ENCODE data around the gene ISY1.

ISY1 gene

GRCh38 chr3:129131465-129132088, 29.3 kb downstream of the ISY1 start:
- DNase-seq (ENCODE audit: extremely low spot score) = no peak
- ChIA-PET POLR2A (no interaction called here), CTCF (interaction anchor here (1.2 kb wide), 1 partner anchor 32 kb away, joined by 3 read pairs; no protein-coding TSS in a partner anchor)
- TF ChIP-seq FOXM1 (IDR thresholded peaks at IDR 0.05; ENCODE audit: borderline replicate concordance) = no peak
- TF ChIP-seq FOXA1 (IDR thresholded peaks at IDR 0.05) = no peak
- TF ChIP-seq CTBP1 (IDR thresholded peaks at IDR 0.05; ENCODE audit: borderline replicate concordance) = no peak
- TF ChIP-seq ARNT (IDR thresholded peaks at IDR 0.05) = no peak
- TF ChIP-seq TARDBP (IDR thresholded peaks at IDR 0.05) = no peak
- TF ChIP-seq NFRKB (IDR thresholded peaks at IDR 0.05) = no peak
- no peak for TF ChIP-seq ZNF384 (IDR thresholded peaks at IDR 0.05)
- no peak for TF ChIP-seq LEF1 (IDR thresholded peaks at IDR 0.05; ENCODE audit: borderline replicate concordance)
- no peak for TF ChIP-seq BHLHE40 (IDR thresholded peaks at IDR 0.05; ENCODE audit: borderline replicate concordance)
- TF ChIP-seq SUZ12 (IDR thresholded peaks at IDR 0.05) = no peak
- no peak for TF ChIP-seq FOXK2 (IDR thresholded peaks at IDR 0.05)
- TF ChIP-seq HDGF (IDR thresholded peaks at IDR 0.05; ENCODE audit: borderline replicate concordance) = no peak
- TF ChIP-seq PKNOX1 (IDR thresholded peaks at IDR 0.05) = no peak
- TF ChIP-seq L3MBTL2 (conservative IDR thresholded peaks at IDR 0.05) = no peak
- no peak for TF ChIP-seq ELF4 (IDR thresholded peaks at IDR 0.05)
- TF ChIP-seq SP1 (IDR thresholded peaks at IDR 0.05) = no peak

- ChIA-PET CTCF (no interaction called here), POLR2A (no interaction called here)
- no peak for TF ChIP-seq L3MBTL2 (conservative IDR thresholded peaks at IDR 0.05)
- no peak for TF ChIP-seq TARDBP (IDR thresholded peaks at IDR 0.05)
- no peak for TF ChIP-seq CTBP1 (IDR thresholded peaks at IDR 0.05; ENCODE audit: borderline replicate concordance)
- TF ChIP-seq NFRKB (IDR thresholded peaks at IDR 0.05) = no peak
- no peak for TF ChIP-seq FOXM1 (IDR thresholded peaks at IDR 0.05; ENCODE audit: borderline replicate concordance)
- no peak for TF ChIP-seq SP1 (IDR thresholded peaks at IDR 0.05)
- no peak for TF ChIP-seq BHLHE40 (IDR thresholded peaks at IDR 0.05; ENCODE audit: borderline replicate concordance)
- TF ChIP-seq SUZ12 (IDR thresholded peaks at IDR 0.05) = no peak
- no peak for TF ChIP-seq ELF4 (IDR thresholded peaks at IDR 0.05)
- TF ChIP-seq ZNF384 (IDR thresholded peaks at IDR 0.05) = no peak
- TF ChIP-seq ARNT (IDR thresholded peaks at IDR 0.05) = no peak
- no peak for TF ChIP-seq FOXK2 (IDR thresholded peaks at IDR 0.05)
- no peak for TF ChIP-seq PKNOX1 (IDR thresholded peaks at IDR 0.05)
- TF ChIP-seq LEF1 (IDR thresholded peaks at IDR 0.05; ENCODE audit: borderline replicate concordance) = no peak
- TF ChIP-seq FOXA1 (IDR thresholded peaks at IDR 0.05) = no peak
- TF ChIP-seq HDGF (IDR thresholded peaks at IDR 0.05; ENCODE audit: borderline replicate concordance) = no peak
- no peak for DNase-seq (ENCODE audit: extremely low spot score)
Observed at GRCh38 chr3:129130291-129130813, 30.5 kb downstream of the ISY1 start.

- ChIA-PET POLR2A (no interaction called here), CTCF (no interaction called here)
Observed at GRCh38 chr3:129128357-129129155, 32.3 kb downstream of the ISY1 start.

GRCh38 chr3:129126726-129127280, 34.1 kb downstream of the ISY1 start:
- CTCF ChIA-PET = no interaction called here
- POLR2A ChIA-PET = no interaction called here
- TF ChIP-seq ELF4 (IDR thresholded peaks at IDR 0.05) (no peak), PKNOX1 (IDR thresholded peaks at IDR 0.05) (no peak), HDGF (IDR thresholded peaks at IDR 0.05; ENCODE audit: borderline replicate concordance) (no peak), ZNF384 (IDR thresholded peaks at IDR 0.05) (no peak), CTBP1 (IDR thresholded peaks at IDR 0.05; ENCODE audit: borderline replicate concordance) (no peak), FOXK2 (IDR thresholded peaks at IDR 0.05) (no peak), NFRKB (IDR thresholded peaks at IDR 0.05) (no peak), SP1 (IDR thresholded peaks at IDR 0.05) (no peak), ARNT (IDR thresholded peaks at IDR 0.05) (no peak), BHLHE40 (IDR thresholded peaks at IDR 0.05; ENCODE audit: borderline replicate concordance) (no peak), L3MBTL2 (conservative IDR thresholded peaks at IDR 0.05) (no peak), FOXM1 (IDR thresholded peaks at IDR 0.05; ENCODE audit: borderline replicate concordance) (no peak), SUZ12 (IDR thresholded peaks at IDR 0.05) (no peak), LEF1 (IDR thresholded peaks at IDR 0.05; ENCODE audit: borderline replicate concordance) (no peak), TARDBP (IDR thresholded peaks at IDR 0.05) (no peak), FOXA1 (IDR thresholded peaks at IDR 0.05) (no peak)
- DNase-seq (ENCODE audit: extremely low spot score) = no peak

More at GRCh38 chr3:129128357-129129155, 32.3 kb downstream of the ISY1 start:
- TF ChIP-seq NFRKB (IDR thresholded peaks at IDR 0.05) (no peak), SP1 (IDR thresholded peaks at IDR 0.05) (no peak), PKNOX1 (IDR thresholded peaks at IDR 0.05) (no peak), FOXK2 (IDR thresholded peaks at IDR 0.05) (no peak), LEF1 (IDR thresholded peaks at IDR 0.05; ENCODE audit: borderline replicate concordance) (no peak), ZNF384 (IDR thresholded peaks at IDR 0.05) (no peak), TARDBP (IDR thresholded peaks at IDR 0.05) (no peak)
- DNase-seq (ENCODE audit: extremely low spot score) = no peak
